Subcutaneous abdominal adipose tissue (tissue), 5 donors: ENCODE data around the gene SYT10.
A peak's percentile ranks its signal among the peaks of the same experiment; 100 is the strongest.
"Not testable (repeated sequence)": the region's sequence is repeated elsewhere in the genome, so short reads cannot be mapped to it uniquely, and the experiment has no call there.

Source experiments
- H3K27ac ChIP-seq: one replicate; pipeline ENCODE4 v1.7.0; 2013; ENCODE audit warnings: low read depth, mild to moderate bottlenecking, inconsistent platforms, low read length, moderate library complexity
- H3K27me3 ChIP-seq, 5 donors: one replicate each; pipeline ENCODE4 v1.7.0; 2013; ENCODE audit warnings: low read length in 5 of 5, inconsistent platforms in 1 of 5; ENCODE audit not compliant: control insufficient read depth in 5 of 5, insufficient read depth in 4 of 5
- H3K36me3 ChIP-seq, 5 donors: one replicate each; pipeline ENCODE4 v1.7.0; 2013; ENCODE audit warnings: low read length in 5 of 5; ENCODE audit not compliant: control insufficient read depth in 5 of 5, insufficient read depth in 5 of 5
- H3K4me1 ChIP-seq, 5 donors: one replicate each; pipeline ENCODE4 v1.7.0; 2013; ENCODE audit warnings: low read length in 5 of 5, mild to moderate bottlenecking in 3 of 5, moderate library complexity in 1 of 5; ENCODE audit not compliant: control insufficient read depth in 5 of 5, insufficient read depth in 5 of 5
- H3K4me3 ChIP-seq, 5 donors: one replicate each; pipeline ENCODE4 v1.7.0; 2013; ENCODE audit warnings: low read length in 5 of 5, low read depth in 1 of 5
- H3K9ac ChIP-seq, 5 donors: one replicate each; pipeline ENCODE4 v1.7.0; 2013; ENCODE audit warnings: low read length in 5 of 5, mild to moderate bottlenecking in 4 of 5, moderate library complexity in 3 of 5
- H3K9me3 ChIP-seq, 5 donors: one replicate each; pipeline ENCODE4 v1.7.0; 2013; ENCODE audit warnings: low read length in 5 of 5; ENCODE audit not compliant: control insufficient read depth in 5 of 5
- donor health status: healthy.
- donor health status: healthy.
- donor health status: healthy.
- donor health status: healthy.
- donor health status: healthy.

The SYT10 gene

DNA sequence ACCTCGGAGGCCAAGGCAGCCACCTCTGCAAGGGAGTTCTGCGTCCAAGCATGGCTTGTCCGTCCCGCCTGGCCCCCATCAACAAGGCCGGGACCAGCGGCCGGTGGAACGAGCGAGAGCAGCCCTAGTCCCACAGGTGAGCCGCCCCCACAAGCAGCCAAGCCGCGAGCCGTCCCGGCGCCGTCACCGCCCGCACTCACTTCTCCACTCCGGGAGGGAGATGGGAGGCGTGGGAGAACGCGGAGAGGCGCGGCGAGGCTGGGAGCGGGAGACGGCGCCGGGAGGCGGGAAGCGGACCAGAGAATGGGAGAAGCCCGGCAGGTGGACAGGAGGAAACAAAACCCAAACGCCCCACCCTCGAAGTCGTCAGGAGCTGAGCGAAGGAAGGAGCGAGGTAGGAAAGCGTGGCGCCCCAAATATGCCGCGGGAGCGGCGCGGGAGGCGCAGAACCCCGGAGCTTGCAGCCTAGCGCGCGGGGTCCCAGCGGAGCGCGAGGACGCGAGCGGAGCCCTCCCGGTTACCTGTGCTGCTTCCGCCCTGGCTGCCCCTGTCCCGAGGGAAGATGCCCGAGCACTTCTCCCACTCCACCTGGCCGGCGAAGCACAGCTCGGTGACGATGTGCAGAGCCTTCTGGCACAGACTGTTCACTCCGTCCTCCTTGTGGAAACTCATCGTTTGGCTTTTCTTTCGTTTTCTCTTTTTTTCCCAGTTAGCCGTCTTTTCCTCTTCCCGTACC lies 600 bp downstream of the SYT10 start:
- no peak overlapping the region for H3K9ac ChIP-seq
- peaks cover 16 to 24% (median 22%) of the 10 kb centered on the region in 5 donors for H3K27me3 ChIP-seq
- peak overlapping the region; percentile 65 to 81 (median 78) for H3K4me3 ChIP-seq
- H3K9me3 ChIP-seq: no peaks in the 10 kb centered on the region
- H3K27ac ChIP-seq: no peak overlapping the region
- H3K4me1 ChIP-seq: peaks cover 0 to 14% (median 12%) of the 10 kb centered on the region in 5 donors
- no peaks in the 10 kb centered on the region for H3K36me3 ChIP-seq

DNA sequence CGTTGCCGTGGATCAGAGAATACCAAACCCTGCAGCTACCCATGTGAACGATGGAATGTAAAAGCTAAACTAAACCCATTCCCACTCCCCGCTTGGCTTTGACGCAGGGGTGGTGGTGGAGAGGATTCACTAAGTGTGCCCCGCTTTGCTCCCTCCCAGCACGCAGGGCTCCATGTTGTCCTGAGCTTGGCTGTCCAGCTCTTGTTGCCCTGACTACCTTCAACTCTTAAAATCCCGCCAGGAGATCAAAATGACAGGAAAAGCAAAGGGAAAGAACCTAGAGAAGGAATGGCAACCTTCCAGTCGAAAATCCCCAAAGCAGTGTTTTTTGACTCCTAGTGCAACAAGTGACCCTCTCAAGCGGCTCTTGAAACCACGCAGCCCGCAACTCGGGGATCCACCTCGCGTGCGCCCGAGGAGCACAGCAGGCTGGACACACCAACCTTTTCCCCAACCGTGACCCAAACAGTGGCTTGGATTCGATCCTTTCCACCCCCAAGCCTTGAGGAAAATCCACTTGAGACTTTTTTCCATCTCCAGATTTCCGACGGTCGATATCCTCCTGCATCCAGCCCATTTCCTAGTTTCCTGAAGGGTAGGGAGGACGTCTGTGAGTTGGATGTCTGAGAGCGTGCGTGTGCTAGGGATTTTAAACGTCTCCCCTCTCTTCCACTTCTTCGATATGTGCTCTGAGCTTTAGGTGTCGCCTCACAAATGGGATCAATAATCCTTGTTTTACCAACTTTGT lies 1.4 kb downstream of the SYT10 start:
- H3K27me3 ChIP-seq: peaks cover 16 to 24% (median 22%) of the 10 kb centered on the region in 5 donors

DNA sequence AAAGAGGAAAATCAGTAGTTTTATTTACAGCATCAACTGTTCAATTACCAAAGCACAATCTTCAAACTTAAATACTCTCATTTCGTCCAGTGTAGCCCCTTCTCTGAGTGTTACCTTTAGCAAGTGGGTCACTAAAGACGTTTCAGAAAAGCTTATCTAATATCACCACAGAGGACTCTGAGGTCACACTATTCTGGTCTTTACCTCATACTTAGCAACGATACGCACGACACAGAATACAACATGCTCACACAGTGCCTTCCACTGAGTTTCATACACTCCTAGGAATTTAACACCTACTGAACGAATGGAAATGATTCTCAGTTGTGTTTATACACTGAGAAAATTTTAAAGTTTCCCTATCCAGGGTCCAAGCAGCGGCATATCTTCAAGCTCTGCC lies 2.0 kb downstream of the SYT10 start:
- Histone ChIP-seq H3K27ac (no peak overlapping the region), H3K9me3 (no peaks in the 10 kb centered on the region), H3K27me3 (peaks cover 16 to 24% (median 22%) of the 10 kb centered on the region in 5 donors), H3K36me3 (no peaks in the 10 kb centered on the region), H3K4me1 (peaks cover 0 to 14% (median 12%) of the 10 kb centered on the region in 5 donors), H3K4me3 (no peak overlapping the region), H3K9ac (no peak overlapping the region)

More for the DNA sequence above, 1.4 kb downstream of the SYT10 start:
- Histone ChIP-seq H3K36me3 (no peaks in the 10 kb centered on the region), H3K27ac (no peak overlapping the region), H3K9ac (no peak overlapping the region), H3K4me1 (peaks cover 0 to 14% (median 12%) of the 10 kb centered on the region in 5 donors), H3K9me3 (no peaks in the 10 kb centered on the region), H3K4me3 (peak overlapping the region in 1 of 5 donors; percentile 78)

DNA sequence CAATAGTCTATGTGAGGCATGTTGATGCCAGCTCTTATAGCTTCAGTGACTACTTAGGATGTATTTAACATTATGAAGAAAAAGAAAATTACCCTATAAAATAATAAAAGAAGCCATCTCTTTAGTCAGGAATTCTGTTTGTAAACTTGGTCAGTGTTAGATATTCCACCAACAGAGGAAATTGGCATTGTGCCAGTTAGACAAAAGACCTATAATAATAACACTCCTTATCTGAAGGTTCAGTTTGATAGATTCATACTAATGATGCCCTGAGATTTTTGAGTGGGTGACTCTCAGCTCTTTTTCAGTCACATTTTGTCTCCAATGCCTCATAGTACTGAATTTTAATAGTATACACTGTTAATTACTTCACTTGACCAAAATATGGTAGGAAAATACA lies 6.6 kb downstream of the SYT10 start:
- Histone ChIP-seq H3K4me1 (no peaks in the 10 kb centered on the region), H3K36me3 (no peaks in the 10 kb centered on the region), H3K4me3 (no peak overlapping the region), H3K9me3 (no peaks in the 10 kb centered on the region), H3K27ac (no peak overlapping the region), H3K27me3 (peaks cover under 1 to 6% (median 3%) of the 10 kb centered on the region in 5 donors), H3K9ac (no peak overlapping the region)

DNA sequence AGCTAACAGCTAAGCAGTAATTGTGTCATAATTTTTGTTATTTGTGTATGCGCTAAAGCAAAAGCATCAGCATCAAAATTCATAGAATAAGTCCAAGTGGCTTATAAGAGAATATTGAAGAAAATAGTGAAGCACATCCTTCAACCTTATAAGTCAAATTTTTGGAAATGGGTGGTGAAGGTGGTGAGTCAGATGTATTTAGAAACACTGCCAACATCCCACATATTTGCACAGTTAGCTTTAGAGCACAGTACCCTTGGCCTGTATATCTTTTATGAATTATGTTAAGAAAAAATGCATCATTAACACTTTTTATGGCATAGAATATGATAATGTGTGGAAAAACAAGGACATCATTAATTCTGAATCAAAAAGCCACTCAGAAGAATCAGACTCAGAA lies 8.0 kb downstream of the SYT10 start:
- Histone ChIP-seq H3K4me3 (no peak overlapping the region), H3K9ac (no peak overlapping the region), H3K9me3 (no peaks in the 10 kb centered on the region), H3K27me3 (no peaks in the 10 kb centered on the region), H3K27ac (no peak overlapping the region), H3K4me1 (no peaks in the 10 kb centered on the region), H3K36me3 (no peaks in the 10 kb centered on the region)

DNA sequence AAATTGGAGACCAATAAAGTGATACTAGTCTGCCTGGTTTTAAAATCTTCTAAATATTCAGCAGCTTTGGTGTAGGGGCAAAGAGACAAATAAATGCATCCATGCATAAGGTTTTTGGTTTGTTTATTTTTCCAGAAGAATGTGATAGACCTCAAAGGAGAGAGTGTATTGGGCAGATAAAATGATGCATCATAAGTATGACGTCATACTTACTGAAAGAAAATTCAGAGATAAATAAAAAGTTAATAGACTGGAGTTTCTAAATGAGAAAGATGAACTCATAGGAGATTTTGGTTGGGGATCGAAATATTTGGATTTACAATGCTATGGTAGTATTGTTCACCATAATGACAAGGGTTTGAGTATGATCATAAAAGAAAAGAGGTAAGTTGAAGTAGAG lies 10.2 kb downstream of the SYT10 start:
- Histone ChIP-seq H3K27ac (no peak overlapping the region), H3K9me3 (no peaks in the 10 kb centered on the region), H3K4me3 (no peak overlapping the region), H3K36me3 (no peaks in the 10 kb centered on the region), H3K27me3 (no peaks in the 10 kb centered on the region), H3K9ac (no peak overlapping the region), H3K4me1 (no peaks in the 10 kb centered on the region)

DNA sequence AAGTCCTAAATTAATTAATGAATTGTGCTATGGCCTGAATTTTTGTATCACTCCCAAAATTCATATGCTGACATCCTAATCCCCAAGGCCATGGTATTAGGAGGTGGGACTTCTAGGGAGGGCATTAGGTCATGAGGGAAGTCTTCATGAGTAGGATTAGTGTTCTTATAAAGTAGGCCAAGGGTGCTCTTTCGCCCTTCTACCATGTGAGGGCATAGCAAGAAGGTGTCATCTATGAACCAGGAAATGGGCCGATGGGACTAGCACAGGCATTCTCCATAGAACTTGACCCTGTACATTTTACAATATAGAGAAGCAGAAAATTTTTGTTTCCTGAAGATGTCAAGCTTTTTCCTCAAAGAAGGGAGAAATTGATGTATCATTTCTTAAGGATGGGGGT lies 12.5 kb downstream of the SYT10 start:
- no peak overlapping the region for H3K9ac ChIP-seq
- no peaks in the 10 kb centered on the region for H3K4me1 ChIP-seq
- H3K9me3 ChIP-seq: no peaks in the 10 kb centered on the region
- H3K36me3 ChIP-seq: no peaks in the 10 kb centered on the region
- H3K4me3 ChIP-seq: no peak overlapping the region
- no peaks in the 10 kb centered on the region for H3K27me3 ChIP-seq
- no peak overlapping the region for H3K27ac ChIP-seq

DNA sequence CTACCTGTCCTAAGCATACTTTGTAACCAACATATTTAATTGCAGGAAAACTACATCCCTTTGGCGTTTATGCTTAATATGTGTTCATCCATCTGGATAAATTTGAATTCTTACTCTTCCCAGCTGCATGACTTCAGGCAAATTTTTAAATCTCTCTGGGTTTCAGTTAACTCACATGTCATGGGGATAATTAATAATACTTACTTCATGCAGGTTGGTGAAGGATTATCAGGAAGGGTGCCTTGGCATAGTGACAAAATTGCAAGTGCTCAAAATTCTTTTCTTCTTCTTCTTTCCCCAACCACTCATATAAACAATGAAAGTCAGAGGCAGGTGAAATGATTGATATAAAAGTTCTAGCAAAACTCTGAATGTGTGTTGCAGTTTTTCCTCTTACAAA lies 15.9 kb downstream of the SYT10 start:
- Histone ChIP-seq H3K9ac (no peak overlapping the region), H3K36me3 (no peaks in the 10 kb centered on the region), H3K9me3 (no peaks in the 10 kb centered on the region), H3K4me3 (no peak overlapping the region), H3K27me3 (no peaks in the 10 kb centered on the region), H3K27ac (no peak overlapping the region), H3K4me1 (no peaks in the 10 kb centered on the region)

DNA sequence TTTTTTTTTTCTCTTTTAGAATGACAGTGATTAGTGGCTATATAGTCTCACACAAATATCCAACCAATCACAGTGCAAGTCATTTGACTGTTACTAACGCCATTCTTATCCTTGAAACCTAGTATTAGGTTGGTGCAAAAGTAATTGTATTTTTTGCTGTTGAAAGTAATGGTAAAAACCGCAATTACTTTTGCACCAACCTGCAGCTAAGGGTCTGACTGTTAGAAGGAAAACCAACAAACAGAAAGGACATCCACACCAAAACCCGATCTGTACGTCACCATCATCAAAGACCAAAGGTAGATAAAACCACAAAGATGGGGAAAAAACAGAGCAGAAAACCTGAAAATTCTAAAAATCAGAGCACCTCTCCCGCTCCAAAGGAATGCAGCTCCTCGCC lies 27.2 kb downstream of the SYT10 start:
- H3K36me3 ChIP-seq, H3K27ac ChIP-seq, H3K9ac ChIP-seq, H3K9me3 ChIP-seq, H3K4me3 ChIP-seq, H3K4me1 ChIP-seq, H3K27me3 ChIP-seq: not testable (repeated sequence)

DNA sequence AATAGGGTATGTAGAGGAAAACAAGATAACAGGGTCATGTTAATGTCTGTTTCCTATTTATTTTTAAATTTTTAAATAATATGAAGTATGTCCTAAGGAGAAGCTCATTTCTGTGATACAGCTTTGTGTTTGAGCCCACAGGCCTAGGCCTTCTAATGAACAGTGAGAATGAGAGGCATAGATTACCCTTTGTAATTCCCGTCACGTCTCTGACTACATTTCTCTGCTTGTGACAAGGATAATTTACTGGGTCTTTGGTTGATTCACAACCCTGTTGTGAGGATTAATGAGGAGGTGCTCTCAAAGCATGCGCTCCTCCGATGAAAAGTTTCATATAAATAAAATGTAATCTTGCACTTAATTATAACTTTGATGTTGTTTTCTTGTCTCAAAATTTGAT lies 56.1 kb downstream of the SYT10 start:
- H3K4me1 ChIP-seq: no peaks in the 10 kb centered on the region
- H3K36me3 ChIP-seq: no peaks in the 10 kb centered on the region
- H3K4me3 ChIP-seq: no peak overlapping the region
- H3K27me3 ChIP-seq: no peaks in the 10 kb centered on the region
- no peaks in the 10 kb centered on the region for H3K9me3 ChIP-seq
- H3K9ac ChIP-seq: no peak overlapping the region
- H3K27ac ChIP-seq: no peak overlapping the region
